GM19238 (cell line): ENCODE measurements around the gene MYLK.
A peak's percentile ranks its signal among the peaks of the same experiment; 100 is the strongest.
"Not testable (repeated sequence)": the region's sequence is repeated elsewhere in the genome, so short reads cannot be mapped to it uniquely, and the experiment has no call there.

Experiments used
- DNase-seq: peaks from one replicate; pipeline ENCODE4 v3.0.0; 2011; ENCODE audit warnings: low spot score; ENCODE audit not compliant: insufficient read length

Gene MYLK

GRCh38 chr3:123627673-123628670 lies 256.2 kb downstream of the MYLK start:
- no peak for DNase-seq

GRCh38 chr3:123626881-123627280 lies 257.3 kb downstream of the MYLK start:
- DNase-seq: no peak

GRCh38 chr3:123624302-123624701 lies 259.8 kb downstream of the MYLK start:
- DNase-seq: no peak

- DNase-seq: no peak
Observed at GRCh38 chr3:123623346-123623880, 260.7 kb downstream of the MYLK start.

DNA sequence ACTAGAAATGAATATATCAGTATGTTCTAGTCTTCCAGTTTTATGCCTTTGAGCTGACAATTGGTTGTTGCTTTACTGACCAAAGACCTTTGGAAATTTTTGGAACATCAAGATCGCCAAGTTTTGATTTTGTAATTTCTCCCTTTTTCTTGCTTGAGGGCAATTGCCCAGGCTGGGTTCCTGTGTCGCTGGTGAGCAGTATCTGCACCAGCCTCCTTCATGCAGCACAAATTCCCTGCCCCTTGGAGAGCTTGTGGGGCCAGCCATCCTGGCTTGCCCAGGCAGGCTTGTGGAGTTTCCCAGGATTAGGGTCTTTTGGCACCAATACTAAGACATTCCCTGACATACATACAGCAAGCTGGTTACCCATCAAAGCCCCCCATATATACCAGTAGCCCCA lies 261.4 kb downstream of the MYLK start:
- no peak for DNase-seq

GRCh38 chr3:123621850-123622189 lies 262.3 kb downstream of the MYLK start:
- no peak for DNase-seq

DNA sequence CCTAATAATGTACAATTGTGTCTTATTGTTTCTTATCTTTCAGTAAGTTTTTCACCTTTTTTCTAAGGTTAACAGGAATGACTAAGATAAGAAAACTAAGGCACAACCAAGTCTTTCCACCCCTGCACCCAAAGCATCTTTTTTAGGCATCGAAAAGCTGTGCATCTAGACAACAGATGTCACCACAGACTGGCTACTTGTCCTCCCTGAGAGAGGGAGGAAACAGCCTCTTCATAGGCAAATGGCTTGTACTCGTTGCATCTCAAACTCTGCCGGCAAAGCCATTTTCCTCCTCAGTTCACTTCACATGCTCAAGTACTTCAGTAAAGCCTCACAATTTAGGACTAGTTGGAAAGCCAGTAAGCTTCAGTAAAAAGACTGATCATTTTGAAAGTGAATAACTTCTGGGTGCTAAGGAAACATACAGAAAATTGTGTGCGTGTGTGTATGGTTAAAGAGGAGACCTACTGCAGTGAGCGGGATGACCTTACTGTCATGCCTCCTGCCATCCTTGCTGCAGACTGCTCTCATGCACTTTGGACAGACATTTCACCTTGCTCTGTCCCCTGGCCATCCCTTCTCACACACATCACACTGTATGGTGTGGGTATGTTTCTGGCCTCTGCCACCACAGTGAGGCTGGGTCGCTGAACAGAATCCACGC lies 262.8 kb downstream of the MYLK start:
- no peak for DNase-seq

GRCh38 chr3:123620343-123620742 lies 263.8 kb downstream of the MYLK start:
- DNase-seq: no peak

DNA sequence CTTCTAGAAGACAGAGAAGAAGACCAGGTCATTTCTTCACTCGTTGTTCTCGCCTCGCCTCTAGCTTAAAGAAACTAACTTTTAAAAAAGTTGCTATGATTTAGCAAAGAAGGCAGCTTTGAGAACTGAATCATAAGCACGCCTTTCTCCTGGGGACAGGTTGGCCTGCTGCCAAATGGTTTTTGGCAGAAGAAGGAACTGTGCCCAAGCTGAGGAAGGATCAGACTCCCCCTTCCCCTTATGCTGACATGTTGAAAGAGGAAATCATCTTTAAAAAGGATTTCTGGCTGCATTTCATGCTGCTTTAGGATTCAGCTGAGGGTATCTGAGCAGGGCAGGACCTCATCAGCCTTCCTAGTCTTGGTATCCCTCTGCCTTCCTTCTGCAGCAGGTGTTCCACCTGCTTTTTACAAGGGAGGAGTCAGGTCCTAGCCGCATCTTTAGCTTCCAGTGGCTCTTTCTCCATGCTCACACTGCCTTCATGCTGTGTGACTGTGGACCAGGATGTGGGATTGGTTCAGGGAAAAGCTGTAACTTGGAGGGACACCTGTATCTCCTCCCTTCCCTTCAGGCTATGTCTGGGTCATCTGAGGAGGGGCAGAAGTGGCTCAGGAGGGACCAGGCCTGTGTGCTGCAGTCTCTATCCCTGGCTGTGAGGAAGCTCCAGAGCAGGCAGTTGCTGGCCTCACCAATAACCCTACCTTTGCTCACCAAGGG lies 265.2 kb downstream of the MYLK start:
- no peak for DNase-seq

GRCh38 chr3:123618076-123618708 lies 265.9 kb downstream of the MYLK start:
- no peak for DNase-seq

DNA sequence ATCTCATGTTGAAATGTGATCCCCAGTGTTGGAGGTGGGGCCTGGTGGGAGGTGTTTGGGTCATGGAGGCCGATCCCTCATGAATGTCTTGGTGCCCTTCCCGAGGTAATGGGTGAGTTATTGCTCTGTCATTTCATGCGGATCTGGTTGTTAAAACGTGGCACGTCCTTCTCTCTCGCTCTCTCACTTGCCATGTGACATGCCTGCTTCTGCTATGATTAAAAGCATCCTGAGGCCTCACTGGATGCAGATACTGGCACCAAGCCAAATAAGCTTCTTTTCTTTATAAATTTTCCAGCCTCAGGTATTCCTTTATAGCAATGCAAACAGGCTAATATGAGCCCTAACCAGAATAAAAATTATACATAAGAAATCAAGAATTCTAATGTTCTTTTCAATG lies 267.5 kb downstream of the MYLK start:
- no peak for DNase-seq

DNA sequence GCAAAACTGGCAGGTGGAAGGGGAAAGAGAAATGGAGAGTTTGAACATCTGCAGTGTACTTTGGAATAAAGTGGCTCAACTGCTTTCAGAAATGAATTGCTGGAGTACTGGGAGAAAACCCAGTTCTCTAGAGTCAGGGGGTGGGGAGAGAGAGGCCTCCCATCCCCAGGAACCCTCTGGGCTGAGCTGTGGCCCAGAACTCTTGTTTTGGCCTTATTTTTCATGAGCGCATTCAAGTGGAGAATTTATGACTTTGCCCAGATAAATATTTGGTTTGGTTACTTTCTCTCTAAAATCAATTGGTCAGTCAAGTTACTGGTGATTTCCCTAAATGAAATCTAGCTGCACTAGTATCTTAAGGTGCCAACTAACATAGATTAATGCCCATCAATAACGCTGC lies 270.6 kb downstream of the MYLK start:
- DNase-seq: no peak

- not testable (repeated sequence) for DNase-seq
Observed at GRCh38 chr3:123611674-123612073, 272.5 kb downstream of the MYLK start.

GRCh38 chr3:123611082-123611481 lies 273.1 kb downstream of the MYLK start:
- no peak for DNase-seq

DNA sequence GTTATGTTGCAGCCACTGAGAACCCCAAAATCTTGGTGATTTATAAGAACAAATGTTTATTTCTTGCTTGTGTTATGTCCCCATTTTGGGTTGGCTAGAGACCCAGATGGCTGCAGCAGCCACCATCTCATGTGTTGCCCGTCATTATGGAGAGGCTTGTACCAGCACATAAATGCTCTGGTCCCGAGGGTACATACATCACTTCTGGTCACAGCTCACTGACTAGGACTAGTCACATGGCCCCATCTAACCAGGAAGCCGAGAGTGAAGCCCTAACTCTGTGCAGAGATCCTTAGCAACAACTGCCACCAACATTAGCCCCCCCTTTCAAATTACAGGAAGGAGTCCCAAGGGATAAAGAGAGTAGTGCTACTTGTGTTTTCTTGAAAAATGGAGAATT lies 273.8 kb downstream of the MYLK start:
- no peak for DNase-seq

DNA sequence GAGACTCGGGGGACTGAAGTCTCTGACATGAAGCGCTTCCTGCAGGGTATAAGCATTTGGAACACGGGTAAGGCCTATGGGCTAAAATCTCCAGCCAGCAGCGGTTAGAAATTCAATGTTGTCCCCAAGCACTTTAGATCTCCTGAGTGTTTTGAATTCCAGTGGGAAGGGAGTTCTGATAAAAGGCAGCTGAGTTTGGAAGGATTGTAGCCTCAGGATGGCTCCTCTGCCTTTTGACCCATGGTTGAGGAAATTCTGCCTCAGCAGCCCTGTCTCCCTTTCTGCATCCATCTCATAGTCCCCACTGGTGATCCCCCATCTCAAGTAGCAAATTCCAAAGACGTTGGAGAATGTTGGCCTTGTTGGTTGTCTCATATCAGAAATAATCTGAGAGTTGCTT lies 275.1 kb downstream of the MYLK start:
- no peak for DNase-seq

- no peak for DNase-seq
Observed at GRCh38 chr3:123608263-123608937, 275.7 kb downstream of the MYLK start.

DNA sequence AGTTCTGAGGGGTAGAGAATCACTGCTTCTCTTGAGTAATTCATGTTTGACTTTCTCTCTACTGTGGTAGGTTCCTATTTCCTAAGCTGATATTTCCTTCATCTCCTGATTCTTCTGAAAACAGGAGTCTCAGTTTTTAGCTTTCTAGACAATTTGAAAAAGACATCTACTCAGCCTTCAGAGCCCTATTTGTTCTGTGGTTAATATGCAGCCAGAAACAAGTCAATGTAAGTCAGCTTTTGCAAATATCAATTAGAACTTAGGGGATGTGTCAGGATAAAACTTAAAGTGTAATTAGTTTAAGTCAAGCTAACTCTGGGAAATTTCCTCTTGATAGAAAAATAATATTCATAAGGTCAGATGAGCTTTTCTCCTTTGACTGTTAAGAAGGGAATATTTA lies 277.6 kb downstream of the MYLK start:
- no peak for DNase-seq

DNA sequence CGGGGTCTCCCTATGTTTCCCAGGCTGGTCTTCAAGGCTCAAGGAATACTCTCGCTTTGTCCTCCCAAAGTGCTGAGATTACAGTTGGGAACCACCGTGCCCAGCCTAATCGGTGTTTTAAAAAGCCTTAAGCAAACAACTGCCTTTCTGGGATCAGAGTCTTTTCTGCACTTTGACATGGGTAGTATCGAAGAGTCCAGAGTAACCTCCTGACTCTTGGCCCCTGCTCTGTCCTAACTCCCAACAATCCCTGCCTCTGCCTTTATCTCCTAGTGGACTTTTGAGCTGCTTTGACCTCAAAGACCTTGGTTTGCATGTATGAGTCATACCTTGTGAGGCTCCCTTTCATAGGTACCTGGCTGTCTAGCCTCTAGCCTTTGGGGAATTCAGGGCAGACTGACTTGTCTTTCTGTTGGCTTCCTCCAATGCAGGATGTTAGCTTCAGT lies 278.3 kb downstream of the MYLK start:
- peak; percentile 26 for DNase-seq

DNA sequence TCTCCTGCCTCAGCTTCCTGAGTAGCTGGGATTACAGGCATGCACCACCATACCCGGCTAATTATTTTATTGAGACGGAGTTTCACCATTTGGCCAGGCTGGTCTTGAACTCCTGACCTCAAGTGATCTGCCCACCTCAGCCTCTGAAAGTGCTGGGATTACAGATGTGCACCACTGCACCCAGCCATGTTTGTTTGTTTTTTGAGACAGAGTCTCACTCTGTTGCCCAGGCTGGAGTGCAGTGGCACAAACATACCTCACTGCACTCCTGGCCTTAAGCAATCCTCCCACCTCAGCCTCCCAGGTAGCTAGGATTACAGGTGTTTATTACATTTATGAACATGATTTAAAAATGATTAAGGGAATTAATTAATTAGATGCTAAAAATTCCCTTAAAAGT lies 281.0 kb downstream of the MYLK start:
- not testable (repeated sequence) for DNase-seq

- no peak for DNase-seq
Observed at GRCh38 chr3:123602325-123602724, 281.8 kb downstream of the MYLK start.
